Stimulated activated CD8-positive, alpha-beta memory T cell treated with anti-CD3 and anti-CD28 coated beads, Interleukin-4, amount 100 ng/mL, for 24 hours (primary cell): ENCODE results near the gene TBP.
"Not testable (repeated sequence)": the region's sequence is repeated elsewhere in the genome, so short reads cannot be mapped to it uniquely, and the experiment has no call there.

Experiments
- DNase-seq: peaks from one replicate; pipeline ENCODE4 v3.0.0-alpha.2; 2020; ENCODE audit warnings: low read depth

The TBP gene

DNA sequence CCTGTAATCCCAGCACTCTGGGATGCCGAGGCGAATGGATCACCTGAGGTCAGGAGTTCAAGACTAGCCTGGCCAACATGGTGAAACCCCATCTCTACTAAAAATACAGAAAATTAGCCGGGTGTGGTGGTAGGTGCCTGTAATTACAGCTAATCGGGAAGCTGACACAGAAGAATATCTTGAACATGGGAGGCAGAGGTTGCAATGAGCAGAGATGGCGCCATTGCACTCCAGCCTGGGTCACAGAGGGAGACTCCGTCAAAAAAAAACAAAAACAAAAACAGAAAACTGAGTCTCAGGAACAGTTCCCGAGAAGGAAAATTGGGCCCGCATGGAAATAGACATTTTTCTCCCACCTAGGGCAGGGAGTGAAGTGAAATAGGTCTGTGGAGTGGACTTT, 55.1 kb downstream of the TBP start:
- not testable (repeated sequence) for DNase-seq

- DNase-seq = not testable (repeated sequence)
Measured at GRCh38 chr6:170612256-170612804, 58.2 kb downstream of the TBP start.

DNA sequence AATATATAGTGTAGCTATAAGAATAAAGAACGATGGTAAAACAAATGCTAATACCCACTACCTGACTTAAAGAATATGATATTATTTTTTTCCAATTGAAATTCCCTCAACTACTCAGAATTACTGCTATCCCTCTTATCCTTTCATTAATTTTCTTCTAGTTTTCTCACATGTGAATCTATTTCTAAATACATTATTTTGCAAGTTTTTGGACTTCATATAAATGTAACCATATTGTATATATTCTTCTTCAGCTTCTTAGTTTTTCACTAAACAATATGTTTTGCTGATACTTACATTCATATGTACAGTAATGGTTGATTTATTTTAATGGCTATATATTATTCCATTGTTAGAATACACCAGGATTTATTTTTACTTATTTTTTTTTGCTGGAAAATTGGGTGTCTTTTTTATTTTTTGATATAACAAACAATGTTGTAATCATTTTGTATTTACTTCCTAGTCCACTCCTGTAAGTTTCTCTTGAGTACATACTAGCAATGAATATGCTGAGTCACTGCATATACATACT, 61.9 kb downstream of the TBP start:
- DNase-seq = not testable (repeated sequence)
